Cerebellar cortex (tissue), 1 donor: Measurements from ENCODE around the gene BEAN1.

Source experiments
- DNase-seq: peaks from one replicate; pipeline ENCODE4 v3.0.0-alpha.2; 2015; ENCODE audit warnings: low spot score

The BEAN1 gene

DNA sequence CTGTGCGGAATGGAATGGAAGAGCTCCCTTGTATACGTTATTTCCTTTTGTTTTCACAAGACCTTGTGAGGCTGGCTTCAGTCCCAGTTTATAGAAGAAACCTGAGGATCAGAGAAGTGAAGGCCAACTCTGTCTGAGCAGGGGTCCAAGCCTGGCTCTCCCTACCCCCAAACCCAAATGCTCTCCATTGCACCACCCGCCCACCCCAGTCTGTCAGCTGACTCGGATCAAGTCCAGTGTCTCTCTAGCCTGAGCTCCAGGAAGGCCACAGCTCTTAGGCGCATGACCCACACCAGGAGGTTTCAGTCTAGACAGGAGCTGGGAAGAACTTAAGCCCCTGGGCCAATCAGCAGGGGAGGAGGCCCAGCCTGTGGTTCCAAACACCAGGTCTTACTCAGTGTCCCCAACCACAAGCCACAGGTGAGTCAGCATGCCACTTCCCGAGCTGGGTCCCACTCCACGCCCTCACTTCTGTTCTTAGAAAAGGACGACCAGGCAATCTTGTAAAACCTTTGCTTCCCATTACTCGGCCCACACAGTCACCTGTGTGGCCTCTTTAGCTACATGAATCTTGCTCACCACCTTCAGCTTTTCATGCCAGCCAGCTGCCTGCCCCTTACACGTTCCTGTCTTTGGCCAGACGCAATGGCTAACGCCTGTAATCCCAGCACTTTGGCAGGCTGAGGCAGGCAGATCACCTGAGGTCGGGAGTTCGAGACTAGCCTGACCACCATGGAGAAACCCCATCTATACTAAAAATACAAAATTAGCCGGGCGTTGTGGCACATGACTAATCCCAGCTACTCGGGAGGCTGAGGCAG, 95.1 kb downstream of the BEAN1 start:
- DNase-seq: no peak

GRCh38 chr16:66522816-66523590, 95.9 kb downstream of the BEAN1 start:
- DNase-seq: no peak

GRCh38 chr16:66523861-66524354, 96.8 kb downstream of the BEAN1 start:
- DNase-seq: no peak

GRCh38 chr16:66524601-66525164, 97.6 kb downstream of the BEAN1 start:
- DNase-seq: no peak

DNA sequence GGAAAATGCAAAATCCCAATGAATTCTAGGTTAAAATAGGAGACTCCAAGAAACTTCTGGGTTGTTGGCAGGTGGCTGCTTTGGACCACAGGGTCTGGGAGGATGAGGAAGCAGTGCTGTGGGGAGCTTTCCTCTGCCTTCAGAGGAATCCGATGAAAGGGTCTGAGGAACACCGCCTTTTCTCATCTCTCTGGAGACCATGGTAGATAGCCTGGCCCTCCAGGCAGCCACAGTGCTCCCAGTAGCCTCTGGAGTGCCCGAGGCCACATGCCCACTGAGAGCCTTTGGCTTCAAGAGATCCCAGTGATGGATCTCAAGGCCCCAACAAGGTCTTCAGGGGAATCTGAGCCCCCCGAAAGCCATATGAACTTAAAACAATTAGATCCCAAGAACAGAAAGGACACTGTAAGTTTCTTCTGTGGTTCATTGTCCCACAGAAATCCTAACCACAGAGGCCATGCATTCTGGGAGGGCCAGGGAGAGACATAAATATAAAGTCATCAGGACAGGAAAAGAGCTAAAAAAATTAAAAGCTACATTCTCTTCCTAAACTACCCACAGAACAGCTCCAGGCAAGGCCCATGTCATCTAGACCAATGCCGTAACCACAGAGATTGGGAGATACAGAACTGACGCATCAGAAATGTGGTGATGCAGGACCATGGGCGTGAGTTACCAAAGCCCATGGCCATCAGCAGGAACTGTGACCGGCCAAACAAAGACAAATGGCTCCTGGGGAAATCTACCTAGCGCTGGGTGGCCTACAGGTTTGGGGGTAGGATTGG, 98.5 kb downstream of the BEAN1 start:
- no peak for DNase-seq

GRCh38 chr16:66528294-66528693, 101.2 kb downstream of the BEAN1 start:
- no peak for DNase-seq

- DNase-seq: no peak
Observed at GRCh38 chr16:66529475-66529874, 102.4 kb downstream of the BEAN1 start.
